CD4-positive, CD25-positive, alpha-beta regulatory T cell (primary cell): Measurements from ENCODE around the gene PIM3. TPM values are rescaled to one million over a fixed set of nuclear protein-coding genes. Genes with fewer than 3 reads are reported as not detected.

Source experiments
- ATAC-seq, 2 donors: fragments of 150-1000 bp; cut with Tn5 transposase; one replicate each; pipeline ENCODE4 v1.10.0; 2021; ENCODE audit warnings: low read depth in 2 of 2, moderate number of reproducible peaks in 2 of 2, moderate library complexity in 1 of 2
- DNase-seq, 3 donors: peaks; one replicate each; pipeline versions ENCODE4 v3.0.0 to v3.0.0-alpha.2; 2012 to 2022; ENCODE audit warnings: mixed read lengths in 1 of 3
- H3K27ac ChIP-seq: one replicate; pipeline ENCODE4 v1.7.0; 2013; ENCODE audit warnings: mild to moderate bottlenecking, low read length; ENCODE audit not compliant: insufficient read depth, poor library complexity, severe bottlenecking
- H3K27me3 ChIP-seq: one replicate; pipeline ENCODE4 v1.7.0; 2013; ENCODE audit warnings: low read length; ENCODE audit not compliant: control insufficient read depth, insufficient read depth
- H3K36me3 ChIP-seq: one replicate; pipeline ENCODE4 v1.7.0; 2013; ENCODE audit warnings: mild to moderate bottlenecking, low read length, moderate library complexity; ENCODE audit not compliant: control insufficient read depth, insufficient read depth
- H3K4me1 ChIP-seq: 2 replicates; pipeline ENCODE4 v1.7.0; 2013; ENCODE audit warnings: mild to moderate bottlenecking, low read length; ENCODE audit not compliant: insufficient read depth, control insufficient read depth, poor library complexity, severe bottlenecking
- H3K4me3 ChIP-seq: one replicate; pipeline ENCODE4 v1.7.0; 2013; ENCODE audit warnings: low read depth, mild to moderate bottlenecking, low read length, moderate library complexity
- H3K9me3 ChIP-seq, 2 experiments: 1 replicate in 1 of 2; 2 replicates in 1 of 2; pipeline ENCODE4 v1.7.0; 2013; ENCODE audit warnings: low read length in 2 of 2, mild to moderate bottlenecking in 1 of 2, moderate library complexity in 1 of 2; ENCODE audit not compliant: control insufficient read depth in 2 of 2
- H3K27ac Mint-ChIP-seq, 3 donors: one replicate each; pipeline ENCODE4 v1.8.0; 2020 to 2022; ENCODE audit warnings: mild to moderate bottlenecking in 3 of 3, mixed read lengths in 3 of 3, moderate library complexity in 2 of 3
- H3K27me3 Mint-ChIP-seq: one replicate; pipeline ENCODE4 v1.8.0; 2022; ENCODE audit warnings: mild to moderate bottlenecking, mixed read lengths
- H3K36me3 Mint-ChIP-seq: one replicate; pipeline ENCODE4 v1.8.0; 2020; ENCODE audit warnings: mixed read lengths
- H3K4me1 Mint-ChIP-seq, 4 donors: one replicate each; pipeline ENCODE4 v1.8.0; 2020 to 2022; ENCODE audit warnings: mixed read lengths in 4 of 4, mild to moderate bottlenecking in 1 of 4
- H3K4me3 Mint-ChIP-seq, 4 donors: one replicate each; pipeline ENCODE4 v1.8.0; 2020 to 2022; ENCODE audit warnings: mild to moderate bottlenecking in 4 of 4, mixed read lengths in 4 of 4, moderate library complexity in 3 of 4
- H3K9me3 Mint-ChIP-seq, 7 donors: one replicate each; pipeline ENCODE4 v1.8.0; 2020 to 2022; ENCODE audit warnings: mixed read lengths in 7 of 7, mild to moderate bottlenecking in 3 of 7, moderate library complexity in 2 of 7
- polyA plus RNA-seq, 4 donors: library from polyadenylated mRNA; unstranded; fragments of 300-500 nt; fragmentation: Illumina TruSeq; gene quantifications; one replicate each; pipeline ENCODE4 v1.2.3, GENCODE V29; 2021
- total RNA-seq: library from RNA; stranded (reverse); gene quantifications from one replicate; pipeline ENCODE4 v1.2.3, GENCODE V29; 2022

Gene PIM3
- total and polyA plus RNA-seq, 5 donors from 2014 or later = 34.0 to 294 (median 41.3) TPM

- no peaks in the 10 kb centered on the region for H3K36me3 ChIP-seq
- H3K27ac ChIP-seq = no peak overlapping the region
- Mint-ChIP-seq H3K4me1 (peaks cover 0 to 9% (median 0%) of the 10 kb centered on the region in 4 donors), H3K9me3 (no peaks in the 10 kb centered on the region), H3K4me3 (no peak overlapping the region), H3K27ac (no peak overlapping the region), H3K27me3 (peaks cover 10% of the 10 kb centered on the region), H3K36me3 (no peaks in the 10 kb centered on the region)
- H3K9me3 ChIP-seq = no peaks in the 10 kb centered on the region
- H3K4me3 ChIP-seq = no peak overlapping the region
- no peaks in the 10 kb centered on the region for H3K27me3 ChIP-seq
- no peak for DNase-seq
- H3K4me1 ChIP-seq = no peaks in the 10 kb centered on the region
- ATAC-seq = no peak
These were observed 40.2 kb downstream of the PIM3 start for GRCh38 chr22:50000587-50001387.

DNA sequence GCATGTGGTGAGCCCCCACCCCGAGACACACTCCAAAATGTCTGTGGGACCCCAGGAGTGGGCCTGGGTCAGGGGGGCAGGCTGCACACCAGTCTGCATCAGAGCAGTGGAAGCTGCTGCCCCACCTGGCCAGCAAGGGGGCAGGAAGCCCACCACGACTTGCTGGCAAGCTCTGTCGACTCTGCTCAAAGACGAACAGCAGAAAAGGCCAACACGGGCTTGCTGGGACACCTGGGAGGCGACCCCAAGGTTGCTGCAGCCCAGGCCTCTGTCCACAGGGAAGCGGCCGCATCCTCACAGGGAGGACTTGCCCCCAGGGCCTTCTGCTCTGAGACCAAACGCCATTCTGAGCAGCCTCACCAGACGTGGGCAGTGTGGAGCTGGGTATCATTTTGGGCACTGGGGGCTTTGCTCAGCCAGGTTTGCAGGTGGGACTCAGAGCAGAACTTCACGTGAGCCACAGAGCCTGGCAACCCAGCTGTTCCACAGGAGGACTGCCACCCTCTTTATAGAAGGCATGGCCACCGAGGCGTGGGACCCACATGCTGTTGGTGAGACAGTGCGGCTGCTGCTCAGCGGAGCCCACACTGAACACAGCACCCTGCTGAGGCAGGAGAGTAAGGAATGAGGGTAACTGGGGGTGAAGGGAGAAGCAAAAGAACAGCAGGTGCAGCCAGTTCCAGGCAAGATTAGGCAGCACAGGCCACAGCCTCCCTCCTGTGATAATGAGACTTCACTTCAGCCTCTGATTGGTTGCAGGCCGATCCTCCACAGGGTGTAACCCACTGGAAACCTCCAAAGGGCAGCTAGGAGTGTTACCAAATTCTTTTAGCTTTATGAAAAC is 41.0 kb downstream of the PIM3 start:
- H3K27ac Mint-ChIP-seq = no peak overlapping the region
- no peak for DNase-seq
- ATAC-seq = no peak
- no peaks in the 10 kb centered on the region for H3K36me3 ChIP-seq
- no peaks in the 10 kb centered on the region for H3K9me3 Mint-ChIP-seq
- no peak overlapping the region for H3K27ac ChIP-seq
- peaks cover 10% of the 10 kb centered on the region for H3K27me3 Mint-ChIP-seq
- peaks cover 0 to 9% (median 0%) of the 10 kb centered on the region in 4 donors for H3K4me1 Mint-ChIP-seq
- H3K4me3 Mint-ChIP-seq = no peak overlapping the region
- H3K36me3 Mint-ChIP-seq = no peaks in the 10 kb centered on the region
- H3K4me3 ChIP-seq = no peak overlapping the region
- no peaks in the 10 kb centered on the region for H3K9me3 ChIP-seq
- H3K4me1 ChIP-seq = no peaks in the 10 kb centered on the region
- H3K27me3 ChIP-seq = no peaks in the 10 kb centered on the region

- DNase-seq (no peak), ATAC-seq (no peak)
- H3K4me3 ChIP-seq = no peak overlapping the region
- no peaks in the 10 kb centered on the region for H3K9me3 Mint-ChIP-seq
- no peaks in the 10 kb centered on the region for H3K9me3 ChIP-seq
- H3K36me3 ChIP-seq = no peaks in the 10 kb centered on the region
- H3K4me1 Mint-ChIP-seq = peaks cover 0 to 9% (median 0%) of the 10 kb centered on the region in 4 donors
- H3K36me3 Mint-ChIP-seq = no peaks in the 10 kb centered on the region
- H3K27me3 ChIP-seq = no peaks in the 10 kb centered on the region
- no peaks in the 10 kb centered on the region for H3K4me1 ChIP-seq
- H3K27ac Mint-ChIP-seq = no peak overlapping the region
- peaks cover 10% of the 10 kb centered on the region for H3K27me3 Mint-ChIP-seq
- no peak overlapping the region for H3K4me3 Mint-ChIP-seq
- no peak overlapping the region for H3K27ac ChIP-seq
These were observed 42.2 kb downstream of the PIM3 start for GRCh38 chr22:50002791-50003190.

DNA sequence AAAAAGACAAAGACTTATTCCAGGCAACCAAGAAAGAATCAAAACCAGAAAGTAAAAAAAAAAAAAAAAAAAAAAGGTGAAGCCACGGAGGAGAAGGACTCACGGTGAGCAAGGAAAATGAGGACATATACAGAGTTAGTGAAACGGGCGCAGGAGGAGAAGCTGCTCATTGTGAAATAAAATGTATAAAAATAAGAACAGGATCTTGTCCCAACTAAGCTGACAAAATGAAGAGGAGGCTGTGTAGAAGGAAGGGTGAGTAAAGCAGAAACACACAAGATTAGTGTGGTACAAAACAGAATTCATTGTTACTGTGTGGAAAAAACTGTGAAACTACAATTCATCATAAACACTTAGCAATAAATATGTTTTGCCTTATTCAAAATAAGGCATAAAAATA is 44.3 kb downstream of the PIM3 start:
- peaks cover 10% of the 10 kb centered on the region for H3K27me3 Mint-ChIP-seq
- H3K27ac Mint-ChIP-seq = peak overlapping the region in 1 of 3 donors; percentile 28
- H3K4me1 ChIP-seq = peaks cover under 1% of the 10 kb centered on the region
- no peaks in the 10 kb centered on the region for H3K9me3 Mint-ChIP-seq
- H3K4me3 Mint-ChIP-seq = no peak overlapping the region
- H3K4me3 ChIP-seq = no peak overlapping the region
- DNase-seq (no peak), ATAC-seq (no peak)
- H3K9me3 ChIP-seq = no peaks in the 10 kb centered on the region
- H3K36me3 ChIP-seq = no peaks in the 10 kb centered on the region
- no peaks in the 10 kb centered on the region for H3K27me3 ChIP-seq
- no peaks in the 10 kb centered on the region for H3K36me3 Mint-ChIP-seq
- no peak overlapping the region for H3K27ac ChIP-seq
- H3K4me1 Mint-ChIP-seq = peaks cover 0 to 2% (median 0%) of the 10 kb centered on the region in 4 donors

GRCh38 chr22:50007057-50007511 is 46.5 kb downstream of the PIM3 start:
- H3K36me3 ChIP-seq = no peaks in the 10 kb centered on the region
- Mint-ChIP-seq H3K4me3 (no peak overlapping the region), H3K4me1 (peaks cover 0 to 12% (median 5%) of the 10 kb centered on the region in 4 donors), H3K36me3 (no peaks in the 10 kb centered on the region), H3K9me3 (no peaks in the 10 kb centered on the region), H3K27ac (peak overlapping the region in 1 of 3 donors; percentile 47), H3K27me3 (peaks cover 5% of the 10 kb centered on the region)
- DNase-seq = no peak
- H3K4me1 ChIP-seq = peaks cover 17% of the 10 kb centered on the region
- no peak for ATAC-seq
- H3K4me3 ChIP-seq = no peak overlapping the region
- no peaks in the 10 kb centered on the region for H3K27me3 ChIP-seq
- H3K9me3 ChIP-seq = no peaks in the 10 kb centered on the region
- no peak overlapping the region for H3K27ac ChIP-seq

GRCh38 chr22:50008151-50009040 is 47.8 kb downstream of the PIM3 start:
- no peaks in the 10 kb centered on the region for H3K9me3 Mint-ChIP-seq
- no peak overlapping the region for H3K4me3 ChIP-seq
- peaks cover 9% of the 10 kb centered on the region for H3K27me3 Mint-ChIP-seq
- H3K36me3 Mint-ChIP-seq = no peaks in the 10 kb centered on the region
- H3K9me3 ChIP-seq = no peaks in the 10 kb centered on the region
- DNase-seq = no peak
- H3K36me3 ChIP-seq = no peaks in the 10 kb centered on the region
- peaks cover 0 to 20% (median 5%) of the 10 kb centered on the region in 4 donors for H3K4me1 Mint-ChIP-seq
- H3K4me3 Mint-ChIP-seq = peak overlapping the region in 1 of 4 donors; percentile 61
- H3K27me3 ChIP-seq = no peaks in the 10 kb centered on the region
- H3K27ac Mint-ChIP-seq = no peak overlapping the region
- H3K4me1 ChIP-seq = peaks cover 24% of the 10 kb centered on the region
- ATAC-seq = no peak
- H3K27ac ChIP-seq = no peak overlapping the region

DNA sequence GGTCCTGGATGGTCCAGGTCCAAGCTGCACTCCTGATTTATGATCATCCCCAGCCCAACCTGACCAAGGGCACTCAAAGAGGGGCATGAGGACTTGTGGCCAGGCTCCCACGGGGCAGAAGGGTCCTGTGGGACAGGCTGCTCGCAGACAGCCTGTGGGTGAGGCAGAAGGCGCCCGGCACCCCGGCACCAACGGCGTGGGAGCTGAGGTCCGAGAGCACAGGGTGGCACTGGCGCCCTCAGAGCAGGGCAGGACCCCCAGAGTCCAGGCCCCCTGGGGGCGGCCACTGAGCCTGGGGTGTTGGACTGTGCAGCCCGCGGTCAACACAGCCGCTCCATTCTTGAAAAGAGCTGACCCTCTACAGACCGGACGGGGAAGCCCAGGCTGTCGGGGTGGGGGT is 48.7 kb downstream of the PIM3 start:
- H3K4me1 Mint-ChIP-seq = peaks cover 0 to 25% (median 5%) of the 10 kb centered on the region in 4 donors
- no peaks in the 10 kb centered on the region for H3K27me3 ChIP-seq

More for the DNA sequence above, 48.7 kb downstream of the PIM3 start:
- H3K9me3 ChIP-seq = no peaks in the 10 kb centered on the region
- H3K4me3 ChIP-seq = no peak overlapping the region
- H3K27me3 Mint-ChIP-seq = peaks cover 4% of the 10 kb centered on the region
- H3K36me3 Mint-ChIP-seq = no peaks in the 10 kb centered on the region
- peak overlapping the region in 1 of 4 donors; percentile 28 for H3K4me3 Mint-ChIP-seq
- H3K36me3 ChIP-seq = no peaks in the 10 kb centered on the region
- ATAC-seq (no peak), DNase-seq (no peak)
- no peak overlapping the region for H3K27ac Mint-ChIP-seq
- peaks cover 32% of the 10 kb centered on the region for H3K4me1 ChIP-seq
- no peak overlapping the region for H3K27ac ChIP-seq
- no peaks in the 10 kb centered on the region for H3K9me3 Mint-ChIP-seq
